ENCODE data around the gene UIMC1.

- TF ChIP-seq, protein P1, sequence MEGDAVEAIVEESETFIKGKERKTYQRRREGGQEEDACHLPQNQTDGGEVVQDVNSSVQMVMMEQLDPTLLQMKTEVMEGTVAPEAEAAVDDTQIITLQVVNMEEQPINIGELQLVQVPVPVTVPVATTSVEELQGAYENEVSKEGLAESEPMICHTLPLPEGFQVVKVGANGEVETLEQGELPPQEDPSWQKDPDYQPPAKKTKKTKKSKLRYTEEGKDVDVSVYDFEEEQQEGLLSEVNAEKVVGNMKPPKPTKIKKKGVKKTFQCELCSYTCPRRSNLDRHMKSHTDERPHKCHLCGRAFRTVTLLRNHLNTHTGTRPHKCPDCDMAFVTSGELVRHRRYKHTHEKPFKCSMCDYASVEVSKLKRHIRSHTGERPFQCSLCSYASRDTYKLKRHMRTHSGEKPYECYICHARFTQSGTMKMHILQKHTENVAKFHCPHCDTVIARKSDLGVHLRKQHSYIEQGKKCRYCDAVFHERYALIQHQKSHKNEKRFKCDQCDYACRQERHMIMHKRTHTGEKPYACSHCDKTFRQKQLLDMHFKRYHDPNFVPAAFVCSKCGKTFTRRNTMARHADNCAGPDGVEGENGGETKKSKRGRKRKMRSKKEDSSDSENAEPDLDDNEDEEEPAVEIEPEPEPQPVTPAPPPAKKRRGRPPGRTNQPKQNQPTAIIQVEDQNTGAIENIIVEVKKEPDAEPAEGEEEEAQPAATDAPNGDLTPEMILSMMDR (IDR thresholded peaks at IDR 0.05 in 4 of 5, conservative IDR thresholded peaks at IDR 0.05 in 1 of 5) = no peak
- TF ChIP-seq POLR2A (IDR thresholded peaks at IDR 0.05) = no peak
Observed at GRCh38 chr5:176941951-176942350, 64.6 kb downstream of the UIMC1 start.

Data from gastrocnemius medialis (tissue), 4 donors.